ENCODE data around the gene KCNQ5. TPM values are rescaled to one million over a fixed set of nuclear protein-coding genes. Genes with fewer than 3 reads are reported as not detected.

KCNQ5 gene
- total RNA-seq, 6 experiments from 2014 or later, result 16.3 to 35.5 (median 20.2) TPM

DNA sequence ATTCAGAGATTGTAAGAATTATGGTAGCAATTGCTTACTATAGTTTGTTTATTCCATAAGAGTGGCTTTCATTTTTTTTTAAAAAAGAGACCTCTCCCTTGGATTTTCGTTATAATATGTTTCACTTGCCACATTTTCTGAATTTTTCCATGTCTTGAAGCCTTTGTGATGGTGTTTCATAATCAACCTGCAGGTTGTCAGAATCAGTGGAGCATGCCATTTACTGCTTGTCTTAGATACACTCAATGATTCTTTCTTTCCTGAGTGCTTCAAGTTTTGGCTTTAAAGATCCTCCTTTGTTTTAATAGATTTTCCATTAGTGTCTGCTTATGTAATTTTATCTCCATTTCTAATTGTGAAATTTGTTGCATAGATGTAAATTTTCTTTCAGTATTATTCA, 31.2 kb downstream of the KCNQ5 start:
- no peaks in the 10 kb centered on the region for H3K9me3 Mint-ChIP-seq

DNA sequence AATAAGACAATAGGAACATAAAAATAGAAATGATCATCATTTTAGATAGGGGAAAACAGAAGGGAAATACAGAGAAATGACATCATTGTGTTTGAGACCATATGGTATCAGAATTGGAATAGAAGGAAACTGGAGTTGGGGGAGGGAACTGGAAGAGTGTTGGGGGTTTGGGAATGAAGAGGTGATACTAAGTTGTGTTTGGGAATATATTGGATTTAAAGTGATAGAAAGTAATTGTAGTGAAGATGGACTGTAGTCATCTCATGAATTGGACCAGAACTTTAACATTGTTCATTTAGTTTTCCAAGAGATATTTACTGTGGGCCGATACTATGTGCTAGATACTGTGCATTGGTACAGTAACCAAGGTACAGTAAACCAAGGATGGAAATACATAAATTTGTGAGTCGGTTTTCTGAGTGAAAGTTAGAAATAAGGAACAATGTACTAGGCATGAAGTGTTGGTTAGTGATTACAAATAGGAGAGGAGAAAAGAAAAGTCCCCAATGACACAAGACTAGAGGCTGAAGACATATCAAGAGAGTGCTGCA, 32.3 kb downstream of the KCNQ5 start:
- H3K9me3 Mint-ChIP-seq, result no peaks in the 10 kb centered on the region
- H3K4me1 Mint-ChIP-seq (ENCODE audit: low read depth), result peaks cover 89% of the 10 kb centered on the region
- H3K36me3 Mint-ChIP-seq (ENCODE audit: low read depth), result peaks cover 19% of the 10 kb centered on the region
- TF ChIP-seq, protein P1, sequence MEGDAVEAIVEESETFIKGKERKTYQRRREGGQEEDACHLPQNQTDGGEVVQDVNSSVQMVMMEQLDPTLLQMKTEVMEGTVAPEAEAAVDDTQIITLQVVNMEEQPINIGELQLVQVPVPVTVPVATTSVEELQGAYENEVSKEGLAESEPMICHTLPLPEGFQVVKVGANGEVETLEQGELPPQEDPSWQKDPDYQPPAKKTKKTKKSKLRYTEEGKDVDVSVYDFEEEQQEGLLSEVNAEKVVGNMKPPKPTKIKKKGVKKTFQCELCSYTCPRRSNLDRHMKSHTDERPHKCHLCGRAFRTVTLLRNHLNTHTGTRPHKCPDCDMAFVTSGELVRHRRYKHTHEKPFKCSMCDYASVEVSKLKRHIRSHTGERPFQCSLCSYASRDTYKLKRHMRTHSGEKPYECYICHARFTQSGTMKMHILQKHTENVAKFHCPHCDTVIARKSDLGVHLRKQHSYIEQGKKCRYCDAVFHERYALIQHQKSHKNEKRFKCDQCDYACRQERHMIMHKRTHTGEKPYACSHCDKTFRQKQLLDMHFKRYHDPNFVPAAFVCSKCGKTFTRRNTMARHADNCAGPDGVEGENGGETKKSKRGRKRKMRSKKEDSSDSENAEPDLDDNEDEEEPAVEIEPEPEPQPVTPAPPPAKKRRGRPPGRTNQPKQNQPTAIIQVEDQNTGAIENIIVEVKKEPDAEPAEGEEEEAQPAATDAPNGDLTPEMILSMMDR (IDR thresholded peaks at IDR 0.05), result no peak
- H3K27me3 Mint-ChIP-seq (ENCODE audit: insufficient read depth), result no peaks in the 10 kb centered on the region
- no peak for DNase-seq
- no peak overlapping the region; the same call in 1 of the 2 replicates for H3K27ac Mint-ChIP-seq
- no peak overlapping the region for H3K4me3 Mint-ChIP-seq

More for the DNA sequence above, 31.2 kb downstream of the KCNQ5 start:
- Mint-ChIP-seq H3K27me3 (ENCODE audit: insufficient read depth) (no peaks in the 10 kb centered on the region), H3K4me3 (no peak overlapping the region), H3K36me3 (ENCODE audit: low read depth) (peaks cover 21% of the 10 kb centered on the region), H3K4me1 (ENCODE audit: low read depth) (peaks cover 95% of the 10 kb centered on the region), H3K27ac (no peak overlapping the region)
- DNase-seq, result no peak
- TF ChIP-seq, protein P1 (IDR thresholded peaks at IDR 0.05), result no peak

DNA sequence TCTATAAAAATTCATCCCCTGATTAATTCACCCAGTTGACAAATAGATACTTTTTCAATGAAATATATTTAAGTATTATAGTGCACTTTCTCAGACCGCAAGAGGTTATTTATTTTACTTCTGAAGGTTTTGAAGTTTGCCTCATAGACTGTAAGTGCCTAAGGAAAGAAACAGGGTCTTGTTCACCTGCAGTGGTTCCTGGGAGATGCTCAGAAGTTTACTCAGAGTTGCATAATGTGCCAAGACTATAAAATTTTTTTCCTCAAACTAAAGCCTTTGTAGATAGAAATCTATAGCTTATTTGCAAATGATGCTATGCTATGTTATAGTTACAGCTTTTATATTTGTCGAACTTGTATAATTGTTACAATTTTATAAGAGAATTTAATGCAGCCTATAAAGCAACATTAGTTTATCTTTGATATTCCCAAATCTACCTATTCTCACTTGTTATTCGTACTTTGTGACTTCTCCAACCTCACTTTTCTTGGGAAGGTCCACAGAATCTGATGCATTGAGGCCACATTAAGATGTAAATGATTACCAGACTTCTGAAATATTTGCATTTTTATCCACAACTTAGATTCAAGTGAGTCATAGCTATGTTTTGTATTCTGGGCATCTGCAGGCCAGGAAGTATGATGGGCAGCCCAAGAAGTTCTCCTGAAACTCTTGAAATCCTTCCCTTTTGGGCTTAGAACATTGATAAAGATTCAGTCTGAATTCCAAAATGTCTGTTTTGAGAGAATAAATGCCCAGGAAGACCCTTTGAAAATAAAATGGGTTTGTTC, 35.7 kb downstream of the KCNQ5 start:
- Mint-ChIP-seq H3K36me3 (ENCODE audit: low read depth) (peaks cover 34% of the 10 kb centered on the region), H3K4me3 (no peak overlapping the region), H3K27ac (peak overlapping the region; percentile 17; the same call in 1 of the 2 replicates), H3K9me3 (no peaks in the 10 kb centered on the region), H3K4me1 (ENCODE audit: low read depth) (peaks cover 72% of the 10 kb centered on the region), H3K27me3 (ENCODE audit: insufficient read depth) (no peaks in the 10 kb centered on the region)
- DNase-seq, result no peak
- TF ChIP-seq, protein P1 (IDR thresholded peaks at IDR 0.05), result no peak

DNA sequence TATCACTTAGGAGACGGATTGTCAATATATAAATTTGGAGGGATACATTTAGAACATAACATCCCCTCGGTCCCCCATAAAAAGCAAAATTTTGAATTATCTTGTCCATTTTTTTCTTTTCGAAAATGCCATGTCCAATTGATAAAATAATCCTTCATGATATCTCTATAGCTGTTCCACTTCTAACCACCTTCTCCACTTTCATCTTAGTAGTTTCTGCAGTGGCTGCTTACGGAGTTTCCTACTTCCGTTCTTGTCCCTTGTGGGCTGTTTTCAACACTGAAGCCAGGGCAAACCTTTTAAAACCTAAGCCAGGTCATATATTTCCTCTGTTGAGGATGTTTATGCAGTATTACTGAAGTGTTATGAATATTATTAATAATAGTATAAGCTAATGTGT, 37.9 kb downstream of the KCNQ5 start:
- H3K4me3 Mint-ChIP-seq, result no peak overlapping the region
- TF ChIP-seq, protein P1 (IDR thresholded peaks at IDR 0.05), result no peak
- DNase-seq, result no peak
- H3K27ac Mint-ChIP-seq, result no peak overlapping the region
- no peaks in the 10 kb centered on the region for H3K27me3 Mint-ChIP-seq (ENCODE audit: insufficient read depth)
- H3K9me3 Mint-ChIP-seq, result no peaks in the 10 kb centered on the region
- peaks cover 57% of the 10 kb centered on the region for H3K4me1 Mint-ChIP-seq (ENCODE audit: low read depth)
- H3K36me3 Mint-ChIP-seq (ENCODE audit: low read depth), result peaks cover 26% of the 10 kb centered on the region

DNA sequence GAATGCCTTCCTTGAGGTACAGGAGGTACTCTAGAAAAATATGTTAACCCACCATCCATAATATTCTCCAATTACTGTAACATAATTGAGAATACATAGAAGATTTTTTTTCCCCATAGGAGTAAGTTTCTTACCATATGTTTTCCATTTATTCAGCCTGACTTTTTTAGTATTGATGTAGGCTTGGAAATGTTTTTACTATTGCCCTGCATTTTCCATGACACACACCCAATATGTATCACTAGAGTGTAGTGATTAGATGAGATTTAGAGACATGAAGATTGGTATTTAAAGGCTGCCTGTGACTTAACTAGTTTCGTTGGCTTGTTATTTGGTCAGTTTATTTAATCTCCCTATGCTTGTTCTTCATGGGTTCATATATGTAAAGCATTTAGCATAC, 39.5 kb downstream of the KCNQ5 start:
- Mint-ChIP-seq H3K36me3 (ENCODE audit: low read depth) (peaks cover 25% of the 10 kb centered on the region), H3K9me3 (no peaks in the 10 kb centered on the region), H3K4me3 (no peak overlapping the region), H3K4me1 (ENCODE audit: low read depth) (peaks cover 41% of the 10 kb centered on the region), H3K27me3 (ENCODE audit: insufficient read depth) (no peaks in the 10 kb centered on the region), H3K27ac (no peak overlapping the region; the same call in 1 of the 2 replicates)
- TF ChIP-seq, protein P1 (IDR thresholded peaks at IDR 0.05), result no peak
- DNase-seq, result no peak

Data from HFFc6 (cell line).